T-helper 9 cell (primary cell): ENCODE results near the gene NOS1.
"Not testable (repeated sequence)": the region's sequence is repeated elsewhere in the genome, so short reads cannot be mapped to it uniquely, and the experiment has no call there.

Source experiments
- DNase-seq: peaks from one replicate; pipeline ENCODE4 v3.0.0-alpha.2; 2020

The NOS1 gene

GRCh38 chr12:117241697-117242096 is 119.7 kb downstream of the NOS1 start:
- DNase-seq, result no peak

GRCh38 chr12:117240081-117240755 is 121.2 kb downstream of the NOS1 start:
- no peak for DNase-seq

- peak; percentile 71 for DNase-seq
Observed at GRCh38 chr12:117236456-117237001, 124.9 kb downstream of the NOS1 start.

GRCh38 chr12:117235261-117235660 is 126.2 kb downstream of the NOS1 start:
- no peak for DNase-seq

GRCh38 chr12:117234441-117234840 is 127.0 kb downstream of the NOS1 start:
- DNase-seq, result no peak

- DNase-seq, result no peak
Observed at GRCh38 chr12:117231750-117232149, 129.7 kb downstream of the NOS1 start.

- DNase-seq, result no peak
Observed at GRCh38 chr12:117228239-117228638, 133.2 kb downstream of the NOS1 start.

- no peak for DNase-seq
Observed at GRCh38 chr12:117227000-117227653, 134.3 kb downstream of the NOS1 start.

GRCh38 chr12:117226505-117226904 is 134.9 kb downstream of the NOS1 start:
- DNase-seq, result no peak

- DNase-seq, result no peak
Observed at GRCh38 chr12:117225179-117225578, 136.2 kb downstream of the NOS1 start.

- not testable (repeated sequence) for DNase-seq
Observed at GRCh38 chr12:117220947-117221346, 140.5 kb downstream of the NOS1 start.

- DNase-seq, result no peak
Observed at GRCh38 chr12:117218149-117218548, 143.3 kb downstream of the NOS1 start.

- DNase-seq, result no peak
Observed at GRCh38 chr12:117216686-117217085, 144.7 kb downstream of the NOS1 start.

- no peak for DNase-seq
Observed at GRCh38 chr12:117214797-117215196, 146.6 kb downstream of the NOS1 start.

- no peak for DNase-seq
Observed at GRCh38 chr12:117213295-117213808, 148.1 kb downstream of the NOS1 start.

- DNase-seq, result peak; percentile 52
Observed at GRCh38 chr12:117212563-117213190, 148.7 kb downstream of the NOS1 start.

GRCh38 chr12:117210266-117210918 is 151.0 kb downstream of the NOS1 start:
- no peak for DNase-seq

- no peak for DNase-seq
Observed at GRCh38 chr12:117209626-117210025, 151.8 kb downstream of the NOS1 start.

GRCh38 chr12:117208811-117209455 is 152.5 kb downstream of the NOS1 start:
- no peak for DNase-seq

- DNase-seq, result no peak
Observed at GRCh38 chr12:117208206-117208605, 153.2 kb downstream of the NOS1 start.

GRCh38 chr12:117207675-117208074 is 153.8 kb downstream of the NOS1 start:
- DNase-seq, result no peak

GRCh38 chr12:117202556-117202955 is 158.9 kb downstream of the NOS1 start:
- DNase-seq, result no peak

GRCh38 chr12:117202033-117202432 is 159.4 kb downstream of the NOS1 start:
- no peak for DNase-seq
